ENCODE measurements around the gene MZT1. TPM values are rescaled to one million over a fixed set of nuclear protein-coding genes. Genes with fewer than 3 reads are reported as not detected.

The MZT1 gene
- total and polyA plus RNA-seq, 2 experiments from 2014 or later, result 22.9 to 31.1 TPM

GRCh38 chr13:72757792-72758535 lies 30.5 kb upstream of the MZT1 start:
- WGBS, 2 experiments (ENCODE audit: low coverage in 1 of 2, low lambda C conversion rate in 2 of 2, missing lambda C conversion rate in 2 of 2), result 72 to 74% methylated on average over 4 of the region's 4 CpGs
- H3K9me3 ChIP-seq (ENCODE audit: low read depth), result no peaks in the 10 kb centered on the region
- no peaks in the 10 kb centered on the region for H3K9me2 ChIP-seq (ENCODE audit: insufficient read depth)
- no peaks in the 10 kb centered on the region for H3K27me3 ChIP-seq (replicated peaks; ENCODE audit: insufficient read depth)
- H3F3A ChIP-seq (ENCODE audit: insufficient read depth), result peaks cover 31% of the 10 kb centered on the region; the same call in 1 of the 2 replicates
- H3K36me3 ChIP-seq (ENCODE audit: low read depth), result peaks cover 76% of the 10 kb centered on the region
- DNase-seq, result peak; percentile 9
- no peak overlapping the region for H3K27ac ChIP-seq
- in situ Hi-C loops (cut with MboI), result no loop called here
- no peaks in the 10 kb centered on the region for H4K20me1 ChIP-seq (ENCODE audit: insufficient read depth)
- TF ChIP-seq EZH2 (IDR thresholded peaks at IDR 0.05; ENCODE audit: insufficient read depth, poor library complexity, severe bottlenecking) (no peak), EZH2phosphoT487 (IDR thresholded peaks at IDR 0.05; ENCODE audit: insufficient read depth, low read depth) (no peak)
- H3K79me2 ChIP-seq (ENCODE audit: insufficient read depth), result peaks cover 24% of the 10 kb centered on the region
- no peaks in the 10 kb centered on the region for H3K4me1 ChIP-seq (ENCODE audit: insufficient read depth)
- no peak overlapping the region for H3K4me2 ChIP-seq (ENCODE audit: unreplicated experiment)
- no peak overlapping the region for H3K4me3 ChIP-seq
- H3K9ac ChIP-seq, result no peak overlapping the region
- H2AFZ ChIP-seq, result no peak overlapping the region

DNA sequence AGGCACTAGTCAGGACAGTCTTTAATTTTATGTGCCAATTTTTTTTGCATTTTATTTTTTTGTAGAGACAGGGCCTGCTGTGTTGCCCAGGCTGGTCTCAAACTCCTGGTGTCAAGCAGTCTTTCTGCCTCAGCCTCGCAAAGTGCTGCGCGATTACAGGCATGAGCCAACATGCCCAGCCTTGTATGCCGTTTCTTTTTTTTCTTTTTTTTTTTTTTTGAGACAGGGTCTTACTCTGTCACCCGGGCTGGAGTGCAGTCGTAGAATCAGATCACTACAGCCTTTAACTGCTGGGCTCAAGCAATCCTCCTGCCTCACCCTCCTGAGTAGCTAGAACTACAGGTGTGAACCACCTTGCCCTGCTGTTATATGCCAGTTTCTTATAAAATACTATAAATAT lies 26.7 kb upstream of the MZT1 start:
- Histone ChIP-seq H3K9me3 (ENCODE audit: low read depth) (no peaks in the 10 kb centered on the region), H3K9me2 (ENCODE audit: insufficient read depth) (no peaks in the 10 kb centered on the region), H3K27me3 (replicated peaks; ENCODE audit: insufficient read depth) (no peaks in the 10 kb centered on the region), H3K9ac (no peak overlapping the region), H3K4me2 (ENCODE audit: unreplicated experiment) (no peak overlapping the region), H3K36me3 (ENCODE audit: low read depth) (peaks cover 60% of the 10 kb centered on the region), H3K4me3 (no peak overlapping the region), H3K4me1 (ENCODE audit: insufficient read depth) (no peaks in the 10 kb centered on the region), H2AFZ (no peak overlapping the region), H3K27ac (no peak overlapping the region), H3F3A (ENCODE audit: insufficient read depth) (peaks cover 22% of the 10 kb centered on the region; the same call in 1 of the 2 replicates), H4K20me1 (ENCODE audit: insufficient read depth) (no peaks in the 10 kb centered on the region), H3K79me2 (ENCODE audit: insufficient read depth) (peaks cover 54% of the 10 kb centered on the region)
- WGBS, 2 experiments (ENCODE audit: low coverage in 1 of 2, low lambda C conversion rate in 2 of 2, missing lambda C conversion rate in 2 of 2), result 96 to 99% methylated on average over 6 of the region's 6 CpGs
- no peak for DNase-seq
- in situ Hi-C loops (cut with MboI), result no loop called here
- TF ChIP-seq EZH2phosphoT487 (IDR thresholded peaks at IDR 0.05; ENCODE audit: insufficient read depth, low read depth) (no peak), EZH2 (IDR thresholded peaks at IDR 0.05; ENCODE audit: insufficient read depth, poor library complexity, severe bottlenecking) (no peak)

DNA sequence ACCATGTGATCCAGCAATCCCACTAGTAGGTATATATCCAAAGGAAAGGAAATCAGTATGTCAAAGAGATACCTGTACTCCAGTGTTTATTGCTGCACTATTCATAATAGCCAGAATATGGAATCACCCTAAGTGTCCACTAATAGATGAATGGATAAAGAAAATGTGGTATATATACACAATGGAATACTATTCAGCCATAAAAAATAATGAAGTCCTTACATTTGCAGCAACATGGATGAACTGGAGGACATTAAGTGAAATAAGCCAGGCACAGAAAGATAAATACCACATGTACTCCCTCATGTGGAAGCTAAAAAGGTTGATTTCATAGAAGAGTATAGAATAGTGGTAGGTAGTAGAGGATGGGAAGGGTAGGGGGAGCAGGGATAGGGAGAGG lies 23.8 kb upstream of the MZT1 start:
- Histone ChIP-seq H3K27ac (no peak overlapping the region), H3F3A (ENCODE audit: insufficient read depth) (peaks cover 19% of the 10 kb centered on the region; the same call in 1 of the 2 replicates), H3K36me3 (ENCODE audit: low read depth) (peaks cover 48% of the 10 kb centered on the region), H3K27me3 (replicated peaks; ENCODE audit: insufficient read depth) (no peaks in the 10 kb centered on the region), H3K9me3 (ENCODE audit: low read depth) (no peaks in the 10 kb centered on the region), H2AFZ (no peak overlapping the region), H3K4me2 (ENCODE audit: unreplicated experiment) (no peak overlapping the region), H3K9me2 (ENCODE audit: insufficient read depth) (no peaks in the 10 kb centered on the region), H3K4me1 (ENCODE audit: insufficient read depth) (no peaks in the 10 kb centered on the region), H4K20me1 (ENCODE audit: insufficient read depth) (no peaks in the 10 kb centered on the region), H3K79me2 (ENCODE audit: insufficient read depth) (peaks cover 58% of the 10 kb centered on the region), H3K4me3 (no peak overlapping the region), H3K9ac (no peak overlapping the region)
- in situ Hi-C loops (cut with MboI), result no loop called here
- no peak for DNase-seq
- TF ChIP-seq EZH2 (IDR thresholded peaks at IDR 0.05; ENCODE audit: insufficient read depth, poor library complexity, severe bottlenecking) (no peak), EZH2phosphoT487 (IDR thresholded peaks at IDR 0.05; ENCODE audit: insufficient read depth, low read depth) (no peak)

- Histone ChIP-seq H3F3A (ENCODE audit: insufficient read depth) (peaks cover 16% of the 10 kb centered on the region; the same call in 1 of the 2 replicates), H4K20me1 (ENCODE audit: insufficient read depth) (no peaks in the 10 kb centered on the region), H3K27me3 (replicated peaks; ENCODE audit: insufficient read depth) (no peaks in the 10 kb centered on the region), H3K79me2 (ENCODE audit: insufficient read depth) (peaks cover 21% of the 10 kb centered on the region), H3K4me1 (ENCODE audit: insufficient read depth) (no peaks in the 10 kb centered on the region), H3K4me2 (ENCODE audit: unreplicated experiment) (no peak overlapping the region), H3K4me3 (no peak overlapping the region), H3K9me2 (ENCODE audit: insufficient read depth) (no peaks in the 10 kb centered on the region), H3K36me3 (ENCODE audit: low read depth) (peaks cover 20% of the 10 kb centered on the region), H3K9me3 (ENCODE audit: low read depth) (no peaks in the 10 kb centered on the region), H3K27ac (no peak overlapping the region), H2AFZ (no peak overlapping the region), H3K9ac (no peak overlapping the region)
- TF ChIP-seq EZH2 (IDR thresholded peaks at IDR 0.05; ENCODE audit: insufficient read depth, poor library complexity, severe bottlenecking), result no peak
- TF ChIP-seq EZH2phosphoT487 (IDR thresholded peaks at IDR 0.05; ENCODE audit: insufficient read depth, low read depth), result no peak
- DNase-seq, result no peak
- in situ Hi-C loops (cut with MboI), result no loop called here
- WGBS, 2 experiments (ENCODE audit: low coverage in 1 of 2, low lambda C conversion rate in 2 of 2, missing lambda C conversion rate in 2 of 2), result 71 to 88% methylated on average over 1 of the region's 1 CpG
Measured at GRCh38 chr13:72745260-72745659, 17.8 kb upstream of the MZT1 start.

Measured in GM23248 (cell line).